ENCODE data around the gene IL37. TPM values are rescaled to one million over a fixed set of nuclear protein-coding genes. Genes with fewer than 3 reads are reported as not detected.
"Not testable (repeated sequence)": the region's sequence is repeated elsewhere in the genome, so short reads cannot be mapped to it uniquely, and the experiment has no call there.

The IL37 gene
- total and polyA plus RNA-seq, 2 experiments from 2014 or later, result not detected

DNA sequence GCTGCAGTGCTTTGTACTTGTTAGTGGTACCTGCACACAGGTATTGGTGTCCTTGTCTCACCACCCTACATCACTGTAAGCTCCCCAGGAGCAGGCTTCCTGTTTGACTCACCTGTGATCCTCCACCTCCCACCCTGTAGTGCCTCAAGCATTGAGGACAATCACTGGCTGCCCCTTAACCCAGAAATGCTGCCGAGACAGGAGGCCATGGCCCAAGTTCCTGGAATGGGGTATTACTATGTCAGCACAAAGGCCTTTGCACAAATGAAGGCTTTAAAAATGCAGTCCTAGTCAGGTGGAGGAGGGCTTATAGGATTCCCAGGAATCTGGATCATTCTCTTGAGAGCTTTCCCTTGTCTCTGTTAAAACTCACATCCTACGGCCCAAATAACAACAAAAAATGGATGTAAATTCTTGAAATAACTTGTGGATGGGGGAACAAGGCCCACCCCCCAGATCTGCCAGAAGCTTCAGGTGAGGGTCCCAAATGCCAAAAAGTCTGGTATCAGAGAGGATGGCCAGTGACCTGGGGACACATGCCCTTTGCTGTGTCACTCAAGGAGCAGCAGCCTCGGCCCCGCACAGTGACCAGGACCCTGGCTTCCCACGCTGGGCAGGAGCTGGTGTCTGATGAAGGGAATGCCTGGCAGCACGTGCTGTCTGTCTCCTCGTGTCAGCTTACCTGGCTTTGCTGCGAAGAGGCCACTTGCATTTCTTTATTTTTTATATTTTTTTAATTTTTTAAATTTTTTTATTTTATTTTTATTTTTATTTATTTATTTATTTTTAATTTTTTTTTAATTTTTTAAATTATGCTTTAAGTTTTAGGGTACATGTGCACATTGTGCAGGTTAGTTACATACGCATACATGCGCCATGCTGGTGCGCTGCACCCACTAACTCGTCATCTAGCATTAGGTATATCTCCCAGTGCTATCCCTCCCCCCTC is 3.7 kb upstream of the IL37 start:
- 89% methylated on average over 12 of the region's 12 CpGs for WGBS (ENCODE audit: low lambda C conversion rate, missing lambda C conversion rate)
- Histone ChIP-seq H3K4me1 (ENCODE audit: insufficient read depth) (peaks cover 3% of the 10 kb centered on the region), H3K9me2 (replicated peaks; ENCODE audit: insufficient read depth) (no peaks in the 10 kb centered on the region), H3K79me2 (no peaks in the 10 kb centered on the region), H2AFZ (no peak overlapping the region), H3K9me3 (ENCODE audit: low read depth) (no peaks in the 10 kb centered on the region), H3K36me3 (replicated peaks; ENCODE audit: insufficient read depth, low read depth) (no peaks in the 10 kb centered on the region), H3K4me3 (no peak overlapping the region), H4K20me1 (ENCODE audit: insufficient read depth, poor library complexity, severe bottlenecking) (no peaks in the 10 kb centered on the region), H3K4me2 (no peak overlapping the region), H3K27me3 (no peaks in the 10 kb centered on the region), H3K27ac (no peak overlapping the region)
- TF ChIP-seq, protein P1, sequence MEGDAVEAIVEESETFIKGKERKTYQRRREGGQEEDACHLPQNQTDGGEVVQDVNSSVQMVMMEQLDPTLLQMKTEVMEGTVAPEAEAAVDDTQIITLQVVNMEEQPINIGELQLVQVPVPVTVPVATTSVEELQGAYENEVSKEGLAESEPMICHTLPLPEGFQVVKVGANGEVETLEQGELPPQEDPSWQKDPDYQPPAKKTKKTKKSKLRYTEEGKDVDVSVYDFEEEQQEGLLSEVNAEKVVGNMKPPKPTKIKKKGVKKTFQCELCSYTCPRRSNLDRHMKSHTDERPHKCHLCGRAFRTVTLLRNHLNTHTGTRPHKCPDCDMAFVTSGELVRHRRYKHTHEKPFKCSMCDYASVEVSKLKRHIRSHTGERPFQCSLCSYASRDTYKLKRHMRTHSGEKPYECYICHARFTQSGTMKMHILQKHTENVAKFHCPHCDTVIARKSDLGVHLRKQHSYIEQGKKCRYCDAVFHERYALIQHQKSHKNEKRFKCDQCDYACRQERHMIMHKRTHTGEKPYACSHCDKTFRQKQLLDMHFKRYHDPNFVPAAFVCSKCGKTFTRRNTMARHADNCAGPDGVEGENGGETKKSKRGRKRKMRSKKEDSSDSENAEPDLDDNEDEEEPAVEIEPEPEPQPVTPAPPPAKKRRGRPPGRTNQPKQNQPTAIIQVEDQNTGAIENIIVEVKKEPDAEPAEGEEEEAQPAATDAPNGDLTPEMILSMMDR (IDR thresholded peaks at IDR 0.05; ENCODE audit: poor library complexity), result no peak
- TF ChIP-seq EZH2phosphoT487 (IDR thresholded peaks at IDR 0.05; ENCODE audit: low read depth, severe bottlenecking, unreplicated experiment) (no peak), EZH2 (IDR thresholded peaks at IDR 0.05; ENCODE audit: borderline replicate concordance) (no peak)
- DNase-seq (ENCODE audit: low spot score), result no peak

DNA sequence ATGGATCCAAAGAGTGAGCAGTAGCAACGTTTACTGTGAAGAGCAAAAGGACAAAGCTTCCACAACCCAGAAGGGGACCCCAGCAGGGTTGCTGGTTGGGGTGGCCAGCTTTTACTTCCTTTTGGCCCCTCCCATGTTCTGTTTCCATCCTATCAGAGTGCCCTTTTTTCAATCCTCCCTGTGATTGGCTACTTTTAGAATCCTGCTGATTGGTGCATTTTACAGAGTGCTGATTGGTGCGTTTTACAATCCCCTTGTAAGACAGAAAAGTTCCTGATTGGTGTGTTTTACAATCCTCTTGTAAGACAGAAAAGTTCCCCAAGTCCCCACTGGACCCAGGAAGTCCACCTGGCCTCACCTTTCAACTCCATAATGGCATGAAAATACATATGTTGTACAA is 2.4 kb upstream of the IL37 start:
- H4K20me1 ChIP-seq (ENCODE audit: insufficient read depth, poor library complexity, severe bottlenecking); H3K27me3 ChIP-seq; H3K36me3 ChIP-seq (replicated peaks; ENCODE audit: insufficient read depth, low read depth); H3K4me2 ChIP-seq; H3K9me3 ChIP-seq (ENCODE audit: low read depth); H3K27ac ChIP-seq; H3K4me3 ChIP-seq; H3K9me2 ChIP-seq (replicated peaks; ENCODE audit: insufficient read depth); H3K4me1 ChIP-seq (ENCODE audit: insufficient read depth); H3K79me2 ChIP-seq; H2AFZ ChIP-seq; DNase-seq (ENCODE audit: low spot score): not testable (repeated sequence)
- 89% methylated on average over 2 of the region's 2 CpGs for WGBS (ENCODE audit: low lambda C conversion rate, missing lambda C conversion rate)

DNA sequence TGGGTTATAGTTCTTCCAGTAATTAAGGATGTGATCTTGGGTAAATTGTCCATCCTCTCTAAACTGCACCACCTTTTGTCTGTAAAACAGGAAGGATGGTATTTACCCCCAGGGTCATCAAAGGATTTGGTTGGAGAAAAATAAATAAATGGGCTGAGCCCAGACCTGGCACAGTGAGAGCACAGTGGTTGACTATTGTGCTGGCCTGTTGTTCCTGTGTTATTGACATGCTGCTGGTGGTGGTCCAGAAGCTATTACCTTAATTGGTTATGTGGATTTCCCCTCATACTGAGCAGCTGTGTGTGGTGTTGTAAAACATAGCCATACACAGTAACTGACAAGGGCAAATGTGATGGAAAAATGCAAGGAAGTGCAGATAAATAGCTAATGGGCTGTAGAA is 746 bp upstream of the IL37 start:
- H3K79me2 ChIP-seq, result no peaks in the 10 kb centered on the region
- TF ChIP-seq, protein P1 (IDR thresholded peaks at IDR 0.05; ENCODE audit: poor library complexity), result no peak
- no peak for TF ChIP-seq EZH2phosphoT487 (IDR thresholded peaks at IDR 0.05; ENCODE audit: low read depth, severe bottlenecking, unreplicated experiment)
- no peak for TF ChIP-seq EZH2 (IDR thresholded peaks at IDR 0.05; ENCODE audit: borderline replicate concordance)
- H3K4me1 ChIP-seq (ENCODE audit: insufficient read depth), result peaks cover 3% of the 10 kb centered on the region

DNA sequence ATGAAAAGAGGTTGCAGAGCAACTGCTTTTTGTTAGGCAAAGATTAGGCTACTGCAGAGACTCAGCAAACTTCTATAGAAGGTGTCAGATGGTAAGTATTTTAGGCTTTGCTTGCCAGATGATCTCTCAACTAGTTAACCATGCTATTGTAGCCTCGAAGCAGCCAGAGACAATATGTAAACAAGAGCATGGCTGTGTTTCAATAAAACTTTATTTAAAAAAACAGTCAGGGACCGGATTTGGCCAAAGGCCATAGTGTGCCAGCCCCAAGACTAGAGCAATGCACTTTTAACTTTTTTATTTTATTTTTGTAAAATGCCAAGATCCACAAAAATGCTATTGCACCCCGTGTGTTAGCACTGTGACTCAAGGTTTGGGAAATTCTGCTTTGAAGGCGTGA is 1.4 kb downstream of the IL37 start:
- 93% methylated on average over 4 of the region's 4 CpGs for WGBS (ENCODE audit: low lambda C conversion rate, missing lambda C conversion rate)
- no peak overlapping the region for H3K4me3 ChIP-seq
- no peak overlapping the region for H3K27ac ChIP-seq
- H3K36me3 ChIP-seq (replicated peaks; ENCODE audit: insufficient read depth, low read depth), result no peaks in the 10 kb centered on the region
- no peaks in the 10 kb centered on the region for H3K27me3 ChIP-seq
- H3K4me1 ChIP-seq (ENCODE audit: insufficient read depth), result no peaks in the 10 kb centered on the region
- H3K79me2 ChIP-seq, result no peaks in the 10 kb centered on the region
- no peaks in the 10 kb centered on the region for H3K9me2 ChIP-seq (replicated peaks; ENCODE audit: insufficient read depth)
- H3K9me3 ChIP-seq (ENCODE audit: low read depth), result no peaks in the 10 kb centered on the region
- no peak overlapping the region for H2AFZ ChIP-seq
- H3K4me2 ChIP-seq, result no peak overlapping the region
- TF ChIP-seq EZH2phosphoT487 (IDR thresholded peaks at IDR 0.05; ENCODE audit: low read depth, severe bottlenecking, unreplicated experiment), result no peak
- TF ChIP-seq EZH2 (IDR thresholded peaks at IDR 0.05; ENCODE audit: borderline replicate concordance), result no peak
- TF ChIP-seq, protein P1 (IDR thresholded peaks at IDR 0.05; ENCODE audit: poor library complexity), result no peak
- DNase-seq (ENCODE audit: low spot score), result no peak
- no peaks in the 10 kb centered on the region for H4K20me1 ChIP-seq (ENCODE audit: insufficient read depth, poor library complexity, severe bottlenecking)

More for the DNA sequence above, 746 bp upstream of the IL37 start:
- Histone ChIP-seq H3K4me3 (no peak overlapping the region), H3K4me2 (no peak overlapping the region), H3K27me3 (no peaks in the 10 kb centered on the region), H3K36me3 (replicated peaks; ENCODE audit: insufficient read depth, low read depth) (no peaks in the 10 kb centered on the region), H3K27ac (no peak overlapping the region), H3K9me2 (replicated peaks; ENCODE audit: insufficient read depth) (no peaks in the 10 kb centered on the region), H2AFZ (no peak overlapping the region), H3K9me3 (ENCODE audit: low read depth) (no peaks in the 10 kb centered on the region), H4K20me1 (ENCODE audit: insufficient read depth, poor library complexity, severe bottlenecking) (no peaks in the 10 kb centered on the region)
- no peak for DNase-seq (ENCODE audit: low spot score)
